Muscle of arm (tissue), 12 donors: ENCODE measurements around the gene HSPE1. TPM values are rescaled to one million over a fixed set of nuclear protein-coding genes. Genes with fewer than 3 reads are reported as not detected.
A peak's percentile ranks its signal among the peaks of the same experiment; 100 is the strongest.

Experiments used
- DNase-seq: peaks from one replicate; pipeline ENCODE4 v3.0.0-alpha.2; 2013
- polyA plus RNA-seq, 12 donors: library from polyadenylated mRNA; unstranded; fragments of 120-200 nt; gene quantifications; one replicate each; pipeline ENCODE4 v1.2.1, GENCODE V29; 2013; ENCODE audit not compliant: insufficient read length in 12 of 12

Gene HSPE1
- polyA plus RNA-seq, 12 donors = 68.0 to 142 (median 130) TPM; not detected in 1

DNA sequence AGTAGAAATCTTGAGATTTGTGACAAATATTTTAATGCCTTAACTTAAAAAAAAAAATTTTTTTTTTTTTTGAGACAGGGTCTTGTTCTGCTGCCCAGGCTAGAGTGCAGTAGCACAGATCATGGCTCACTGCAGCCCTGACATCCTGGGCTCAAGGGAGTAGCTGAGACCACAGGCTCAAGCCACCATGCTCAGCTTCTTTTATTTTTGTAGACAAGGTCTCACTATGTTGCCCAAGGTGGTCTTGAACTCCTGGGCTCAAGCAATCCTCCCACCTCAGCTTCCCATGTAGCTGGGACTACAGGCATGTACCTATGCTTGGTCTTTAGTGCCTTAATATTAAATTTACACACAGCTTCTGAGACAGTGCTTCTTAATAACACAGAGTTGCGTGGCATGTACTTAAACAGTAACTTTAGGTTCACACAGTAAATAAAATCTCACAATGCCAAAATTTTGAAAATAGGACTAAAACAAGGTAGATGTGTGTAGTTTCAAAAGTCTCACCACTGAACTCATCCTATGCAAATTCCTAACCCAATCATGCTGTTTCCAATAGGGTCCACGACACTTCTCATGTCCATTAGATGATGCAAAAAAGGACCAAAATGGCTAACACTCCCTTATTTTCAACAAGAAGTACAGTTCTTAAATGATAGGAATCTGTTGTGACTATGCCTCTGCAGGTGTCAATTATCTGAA, 4.6 kb upstream of the HSPE1 start:
- no peak for DNase-seq

GRCh38 chr2:197496695-197497094, 3.5 kb upstream of the HSPE1 start:
- no peak for DNase-seq

DNA sequence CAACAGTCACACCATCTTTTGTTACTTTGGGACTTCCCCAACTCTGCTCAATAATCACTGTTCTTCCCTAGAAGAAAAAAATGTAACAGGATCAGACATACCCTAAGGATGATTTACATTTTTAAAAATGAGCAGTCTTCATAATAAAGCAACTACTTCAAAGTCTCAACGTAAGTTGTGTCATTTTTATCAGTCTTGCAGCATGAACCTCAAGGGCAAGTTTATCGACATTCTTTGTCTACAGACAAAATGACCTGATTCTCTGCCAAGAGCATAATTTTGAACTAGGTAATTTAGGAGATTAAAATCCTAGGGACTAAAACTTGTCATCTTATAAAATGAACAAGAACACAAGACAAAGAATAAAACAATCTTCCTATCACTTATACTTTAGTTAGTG, 2.9 kb upstream of the HSPE1 start:
- no peak for DNase-seq

DNA sequence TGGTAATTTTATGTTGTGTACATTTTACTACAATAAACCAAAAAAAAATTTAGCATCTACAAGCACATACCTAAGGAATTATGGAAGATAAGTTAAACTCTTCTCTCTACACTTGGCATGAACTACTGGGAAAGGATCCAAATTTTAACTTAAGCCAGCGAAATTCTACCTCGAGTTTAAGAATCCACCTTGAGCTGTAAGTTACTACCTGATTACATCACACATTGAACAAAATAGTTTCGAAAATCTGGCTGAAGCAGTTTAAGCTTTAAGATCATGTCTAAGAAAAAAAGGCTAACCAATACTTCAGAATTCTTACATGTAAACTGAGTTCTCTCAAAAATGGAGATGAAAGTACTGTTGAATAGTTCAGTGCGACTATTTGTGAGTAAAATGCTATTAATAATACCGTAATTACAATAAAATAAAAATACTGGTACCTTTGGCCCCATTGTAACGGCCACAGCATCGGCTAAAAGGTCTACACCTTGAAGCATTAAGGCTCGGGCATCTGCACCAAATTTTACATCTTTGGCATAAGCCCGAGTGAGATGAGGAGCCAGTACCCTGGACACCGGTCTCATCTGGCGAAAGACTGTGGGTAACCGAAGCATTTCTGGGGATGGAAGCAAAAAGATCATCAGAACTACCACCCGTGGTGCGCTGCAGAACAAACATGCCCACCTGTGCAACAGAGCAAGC, 1.8 kb upstream of the HSPE1 start:
- no peak for DNase-seq

- peak; percentile 53 for DNase-seq
These were observed 1.1 kb upstream of the HSPE1 start for GRCh38 chr2:197498937-197499593.

- no peak for DNase-seq
These were observed 438 bp downstream of the HSPE1 start for GRCh38 chr2:197500503-197501131.

DNA sequence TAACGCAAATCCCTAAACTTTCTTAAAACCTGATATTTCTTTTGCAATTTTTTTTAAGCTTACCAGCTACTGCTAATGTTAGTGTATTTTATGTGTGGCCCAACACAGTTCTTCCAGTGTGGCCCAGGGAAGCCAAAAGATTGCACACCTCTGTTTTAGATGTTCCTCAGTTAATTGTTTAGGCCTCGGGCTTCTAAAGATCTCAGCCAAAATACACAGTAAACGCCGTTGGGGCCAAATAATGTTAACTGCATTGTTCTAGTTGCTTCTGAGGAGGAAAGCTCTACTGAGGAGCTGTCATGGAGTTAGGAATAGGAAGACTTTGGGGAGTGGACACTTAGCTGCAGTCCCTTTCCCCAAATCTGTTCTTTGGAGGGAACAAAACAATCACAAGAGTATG, 2.0 kb downstream of the HSPE1 start:
- DNase-seq = no peak

GRCh38 chr2:197502685-197503084, 2.5 kb downstream of the HSPE1 start:
- no peak for DNase-seq

DNA sequence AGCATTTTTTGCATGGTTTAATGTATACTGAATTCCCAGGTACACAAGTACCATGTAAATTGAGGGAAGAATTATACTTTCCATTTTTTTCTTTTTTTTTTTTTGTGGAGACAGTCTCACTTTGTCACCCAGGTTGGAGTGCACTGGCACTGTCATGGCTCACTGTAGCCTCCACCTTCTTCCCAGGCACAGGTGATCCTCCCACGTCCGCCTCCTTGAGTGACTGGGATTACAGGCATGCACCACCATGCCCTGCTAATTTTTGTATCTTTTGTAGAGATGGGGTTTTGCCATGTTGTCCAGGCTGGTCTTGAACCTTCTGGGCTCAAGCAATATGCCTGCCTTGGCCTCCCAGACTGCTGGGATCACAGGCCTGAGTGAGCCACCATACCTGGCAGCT, 3.8 kb downstream of the HSPE1 start:
- no peak for DNase-seq

GRCh38 chr2:197504512-197504911, 4.3 kb downstream of the HSPE1 start:
- no peak for DNase-seq

DNA sequence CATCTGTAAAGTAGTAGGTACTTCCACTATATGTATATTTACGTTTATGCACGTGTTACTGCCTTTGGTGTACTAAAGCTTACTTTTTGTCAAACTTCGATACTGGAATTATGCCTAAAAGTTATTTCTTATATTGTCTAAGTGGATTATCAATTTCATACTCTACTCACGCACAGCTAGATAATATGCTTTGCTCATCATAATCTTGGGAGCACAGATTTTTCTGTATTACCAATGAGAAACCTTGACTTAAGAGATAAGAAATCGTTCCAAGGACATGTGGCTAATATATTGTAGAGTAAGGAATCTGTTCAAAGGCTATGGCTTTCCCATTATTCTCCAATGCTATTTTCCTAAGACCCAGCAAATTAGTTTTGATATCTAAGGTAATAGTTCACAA, 6.5 kb downstream of the HSPE1 start:
- no peak for DNase-seq

DNA sequence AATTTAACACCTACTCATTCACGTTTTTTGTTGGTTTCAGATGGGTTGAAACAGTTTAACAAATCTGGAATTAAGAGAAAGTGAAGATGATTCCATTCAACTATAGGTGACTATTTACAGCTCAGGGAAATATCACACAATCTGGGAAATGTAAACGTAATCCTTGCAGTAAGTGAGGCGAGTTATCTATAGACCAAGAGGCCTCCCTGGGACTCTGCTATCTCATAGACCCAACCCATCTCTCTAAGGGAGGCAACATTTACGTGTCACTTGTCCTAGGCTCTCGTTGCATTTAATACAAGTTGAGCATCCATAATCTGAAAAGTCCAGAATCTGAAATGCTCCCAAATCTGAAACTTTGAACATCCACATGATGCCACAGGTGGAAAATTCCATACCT, 13.7 kb downstream of the HSPE1 start:
- no peak for DNase-seq

DNA sequence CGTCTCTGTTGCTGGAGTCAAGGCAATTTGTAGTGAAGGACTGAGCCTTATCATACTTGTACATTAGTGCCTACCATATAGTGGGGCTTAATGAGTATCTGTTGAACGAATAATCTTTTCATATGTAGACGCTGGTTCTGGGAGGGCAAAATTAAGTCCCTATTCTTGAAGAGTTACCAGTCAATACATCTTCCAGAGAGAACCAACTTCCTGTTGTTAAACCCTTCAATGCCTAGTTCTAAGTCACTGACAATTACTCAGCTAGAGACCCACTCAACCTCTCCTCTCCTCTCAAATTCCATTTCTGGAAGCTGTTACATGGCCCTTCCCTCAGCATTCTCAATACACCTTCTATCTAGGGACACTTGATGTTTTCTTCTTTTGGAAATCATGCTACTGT, 14.6 kb downstream of the HSPE1 start:
- DNase-seq = peak; percentile 9

- no peak for DNase-seq
These were observed 15.1 kb downstream of the HSPE1 start for GRCh38 chr2:197515315-197515738.

DNA sequence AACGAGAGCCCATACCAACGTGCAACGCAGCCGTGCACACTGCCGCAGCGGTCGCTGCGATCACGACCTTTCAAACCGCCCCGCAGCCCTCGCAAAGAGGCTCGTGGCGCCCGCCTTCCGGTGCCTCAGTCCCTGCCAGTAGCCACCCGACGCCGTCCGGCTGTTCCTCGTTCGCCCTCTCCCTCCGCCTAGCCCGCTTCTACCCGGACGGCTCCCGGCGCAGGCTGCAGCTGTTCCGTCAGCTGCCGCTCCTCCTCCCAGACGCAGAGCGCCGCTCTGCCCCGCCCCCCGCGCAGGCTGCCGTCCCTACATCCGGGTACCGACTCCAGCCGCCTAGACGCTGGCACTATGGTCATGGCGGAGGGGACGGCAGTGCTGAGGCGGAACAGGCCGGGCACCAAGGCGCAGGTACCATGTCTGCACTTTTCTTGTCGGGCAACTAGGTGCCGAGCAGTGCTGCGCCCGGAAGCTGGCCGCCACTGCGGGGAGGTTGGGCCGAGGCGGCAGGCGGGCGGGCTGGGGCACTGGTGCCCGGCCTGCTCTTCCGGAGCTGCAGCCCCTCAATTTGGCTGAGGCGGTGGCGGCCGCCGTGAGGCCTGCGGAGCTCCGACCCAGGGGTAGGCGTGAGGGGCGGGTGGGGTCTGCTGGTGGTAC, 15.7 kb downstream of the HSPE1 start, which contains the start of gene MOB4:
MOB4 (plus strand) TSS at position 328 of the 654 bp plus-strand sequence; CDS start at position 349, 21 bp downstream.
- peak; percentile 95 for DNase-seq

DNA sequence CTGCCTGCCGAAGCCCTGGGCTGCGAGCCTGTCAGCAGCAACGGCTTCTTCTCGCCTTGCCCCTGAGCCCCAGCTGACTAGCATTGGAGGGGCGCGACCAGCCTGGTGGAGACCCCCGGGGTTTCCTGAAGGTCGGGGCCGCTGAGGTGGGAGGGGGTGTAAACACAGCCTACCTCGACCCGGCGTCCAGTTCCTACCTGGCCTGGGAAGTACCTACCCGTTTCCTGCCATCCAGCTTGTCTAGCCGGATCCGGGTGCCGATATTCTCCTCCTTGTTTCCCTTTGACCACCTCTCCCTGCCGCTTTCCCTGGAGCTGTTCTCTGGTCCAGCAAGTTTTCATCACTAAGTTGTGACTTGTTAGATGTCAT, 16.2 kb downstream of the HSPE1 start:
- peak; percentile 27 for DNase-seq

DNA sequence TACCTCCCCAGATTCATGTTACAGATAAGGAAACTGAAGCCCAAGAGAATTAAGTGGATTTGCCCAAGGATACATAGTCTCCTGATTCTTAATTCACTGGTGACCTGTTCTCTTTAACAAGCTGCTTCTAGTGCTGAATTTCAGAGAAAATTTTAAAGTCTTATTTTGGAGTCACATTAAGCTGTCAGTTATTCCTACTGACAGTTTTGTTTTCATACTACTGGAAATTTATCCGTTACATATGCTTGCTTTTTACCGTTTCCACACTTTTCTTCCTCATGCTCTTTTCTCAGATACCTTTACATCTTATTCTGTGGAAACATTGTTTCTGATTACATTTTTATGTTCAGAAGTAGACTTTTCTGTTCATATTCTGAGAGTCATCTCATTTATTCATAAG, 17.0 kb downstream of the HSPE1 start:
- no peak for DNase-seq

DNA sequence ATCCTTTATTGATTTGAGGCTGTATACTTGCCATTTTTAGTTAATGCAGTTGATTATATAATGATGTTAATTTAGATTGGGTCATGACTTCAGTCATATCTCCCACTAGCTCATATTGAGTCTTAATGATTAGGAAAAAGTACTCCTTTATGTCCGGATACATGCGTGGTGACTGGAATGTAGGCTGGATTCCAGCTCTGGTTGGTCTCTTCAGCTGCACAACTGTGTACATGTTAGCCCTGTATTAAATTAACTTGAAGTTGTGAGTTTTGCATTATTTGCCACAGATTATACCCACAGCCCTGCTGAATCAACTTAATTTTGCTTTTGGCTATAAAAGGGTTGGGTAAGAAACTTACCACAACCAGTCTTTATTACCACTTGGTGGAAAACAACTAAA, 38.2 kb downstream of the HSPE1 start:
- DNase-seq = no peak

DNA sequence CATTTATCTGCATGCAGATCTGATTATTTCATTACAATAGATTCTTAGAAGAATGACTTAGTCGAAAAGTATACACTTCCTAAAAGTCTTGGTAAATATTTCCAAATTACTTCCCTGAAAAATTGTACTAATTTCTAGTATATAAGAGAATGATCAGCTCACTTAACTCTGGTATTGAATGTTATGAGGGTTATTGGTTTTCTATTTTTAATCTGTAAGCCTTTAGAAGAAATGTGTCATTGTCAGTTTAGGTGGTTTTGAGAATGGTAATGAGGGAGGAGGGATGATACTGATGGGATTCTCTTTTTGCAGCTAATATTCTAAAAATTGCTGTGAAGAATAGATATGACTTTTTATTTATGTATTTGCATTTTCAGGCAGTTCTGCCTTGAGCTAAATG, 39.6 kb downstream of the HSPE1 start:
- DNase-seq = no peak

DNA sequence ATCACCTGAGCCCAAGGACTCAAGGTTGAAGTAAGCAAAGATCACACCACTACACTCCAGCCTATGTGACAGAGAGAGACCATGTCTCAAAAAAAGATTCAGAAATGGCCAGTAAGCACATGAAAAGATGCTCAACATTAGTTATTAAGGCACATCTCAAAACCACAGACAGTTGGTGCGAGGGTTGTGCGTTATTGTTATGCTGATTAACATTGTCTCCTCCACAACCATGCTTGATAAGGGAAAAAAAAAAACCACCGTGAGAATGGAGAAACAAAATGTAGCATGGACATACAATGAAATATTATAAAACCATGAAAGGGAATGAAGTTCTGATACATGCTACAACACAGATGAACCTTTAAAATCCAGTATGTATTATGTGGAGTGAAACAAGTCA, 43.0 kb downstream of the HSPE1 start:
- no peak for DNase-seq

- no peak for DNase-seq
These were observed 47.2 kb downstream of the HSPE1 start for GRCh38 chr2:197547163-197547900.
